Neural crest cell (in vitro differentiated cells): Measurements from ENCODE around the gene GTF3C6. TPM values are rescaled to one million over a fixed set of nuclear protein-coding genes. Genes with fewer than 3 reads are reported as not detected.

Experiments
- DNase-seq: peaks from one replicate; pipeline ENCODE4 v3.0.0; 2021; ENCODE audit warnings: low read depth, mixed read lengths, low spot score
- H3K27ac Mint-ChIP-seq: one replicate; pipeline ENCODE4 v1.8.0; 2021; ENCODE audit warnings: mild to moderate bottlenecking, mixed read lengths; ENCODE audit not compliant: unreplicated experiment
- H3K27me3 Mint-ChIP-seq: 2 replicates; pipeline ENCODE4 v1.8.0; 2021; ENCODE audit warnings: low read depth, mild to moderate bottlenecking, mixed read lengths
- H3K36me3 Mint-ChIP-seq: 2 replicates; pipeline ENCODE4 v1.8.0; 2021; ENCODE audit warnings: low read depth, mild to moderate bottlenecking, mixed read lengths
- H3K4me1 Mint-ChIP-seq: 2 replicates; pipeline ENCODE4 v1.8.0; 2021; ENCODE audit warnings: mixed read lengths
- H3K4me3 Mint-ChIP-seq: one replicate; pipeline ENCODE4 v1.8.0; 2021; ENCODE audit warnings: mild to moderate bottlenecking, mixed read lengths
- H3K9me3 Mint-ChIP-seq: 2 replicates; pipeline ENCODE4 v1.8.0; 2021; ENCODE audit warnings: mixed read lengths
- CTCF ChIP-seq: fragments of 200-600 bp; sonication (generic); conservative IDR thresholded peaks from 2 replicates; pipeline ENCODE4 v1.5.0; 2021; ENCODE audit warnings: antibody characterized with exemption, mild to moderate bottlenecking
- total RNA-seq: library from RNA; stranded (reverse); gene quantifications from 2 replicates; pipeline ENCODE4 v1.2.1, GENCODE V29; 2021

GTF3C6 gene
- total RNA-seq, 1 donor from 2014 or later, result 134 TPM

GRCh38 chr6:110980648-110981047 lies 22.1 kb downstream of the GTF3C6 start:
- TF ChIP-seq CTCF, result no peak
- peaks cover 26% of the 10 kb centered on the region for H3K4me1 Mint-ChIP-seq
- H3K36me3 Mint-ChIP-seq, result peaks cover 36% of the 10 kb centered on the region
- H3K27ac Mint-ChIP-seq, result peak overlapping the region; percentile 78
- DNase-seq, result no peak
- peaks cover 11% of the 10 kb centered on the region for H3K9me3 Mint-ChIP-seq
- no peaks in the 10 kb centered on the region for H3K27me3 Mint-ChIP-seq
- peak overlapping the region; percentile 99 for H3K4me3 Mint-ChIP-seq

GRCh38 chr6:110981202-110981600 lies 22.7 kb downstream of the GTF3C6 start:
- Mint-ChIP-seq H3K9me3 (peaks cover 11% of the 10 kb centered on the region), H3K4me3 (peak overlapping the region; percentile 99), H3K27ac (peak overlapping the region; percentile 100), H3K27me3 (no peaks in the 10 kb centered on the region), H3K4me1 (peaks cover 26% of the 10 kb centered on the region), H3K36me3 (peaks cover 40% of the 10 kb centered on the region)
- TF ChIP-seq CTCF, result no peak
- DNase-seq, result no peak

DNA sequence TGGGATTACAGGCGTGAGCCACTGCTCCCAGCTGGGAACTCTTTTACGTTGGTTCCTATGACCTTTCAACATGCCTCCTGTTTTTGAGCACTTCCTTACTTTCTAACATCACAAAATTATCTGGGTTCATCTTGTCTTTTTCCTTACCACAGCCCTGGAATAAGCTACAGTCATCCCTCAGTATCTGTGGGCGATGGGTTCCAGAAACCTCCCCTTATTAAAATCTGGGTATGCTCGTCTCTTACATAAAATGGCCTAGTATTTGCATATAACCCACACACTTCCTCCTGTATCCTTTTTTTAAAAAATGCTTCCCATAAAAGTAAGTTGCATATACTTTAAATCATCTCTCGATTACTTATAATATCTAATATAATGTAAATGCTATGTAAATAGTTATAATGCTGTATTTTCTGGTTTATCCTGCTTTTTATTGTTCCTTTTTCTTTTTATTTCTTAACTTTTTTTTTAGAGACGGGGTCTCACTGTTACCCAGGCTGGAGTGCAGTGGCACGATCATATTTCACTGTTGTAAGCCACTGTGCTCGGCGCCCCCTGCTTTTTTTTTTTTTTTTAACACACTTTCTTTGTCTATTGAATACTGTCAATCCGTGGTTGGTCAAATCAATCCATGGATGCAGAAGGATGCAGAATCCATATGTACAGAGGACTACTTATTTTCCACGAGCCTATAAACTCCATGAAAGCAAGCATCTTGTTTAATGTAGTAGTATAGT lies 32.5 kb downstream of the GTF3C6 start:
- Mint-ChIP-seq H3K4me1 (peaks cover 4% of the 10 kb centered on the region), H3K27me3 (no peaks in the 10 kb centered on the region), H3K27ac (no peak overlapping the region), H3K4me3 (no peak overlapping the region), H3K36me3 (peaks cover 10% of the 10 kb centered on the region), H3K9me3 (no peaks in the 10 kb centered on the region)
- no peak for DNase-seq
- no peak for TF ChIP-seq CTCF

DNA sequence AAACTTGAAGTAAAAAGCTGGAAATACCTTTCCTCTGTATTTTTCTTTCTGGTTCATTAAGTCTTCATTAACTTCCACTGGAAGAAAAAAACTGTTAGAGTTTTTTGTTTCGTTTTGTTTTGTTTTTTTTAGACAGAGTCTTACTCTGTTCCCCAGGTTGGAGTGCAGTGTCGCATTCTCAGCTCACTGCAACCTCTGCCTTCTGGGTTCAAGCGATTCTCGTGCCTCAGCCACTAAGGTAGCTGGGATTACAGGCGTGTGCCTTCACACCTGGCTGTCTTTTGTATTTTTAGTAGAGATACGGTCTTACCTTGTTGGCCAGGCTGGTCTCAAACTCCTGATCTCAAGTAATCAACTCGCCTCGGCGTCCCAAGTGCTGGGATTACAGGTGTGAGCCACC lies 38.2 kb downstream of the GTF3C6 start:
- no peak overlapping the region for H3K4me3 Mint-ChIP-seq
- peaks cover 1% of the 10 kb centered on the region for H3K36me3 Mint-ChIP-seq
- no peak for DNase-seq
- H3K9me3 Mint-ChIP-seq, result no peaks in the 10 kb centered on the region
- H3K4me1 Mint-ChIP-seq, result no peaks in the 10 kb centered on the region
- H3K27me3 Mint-ChIP-seq, result no peaks in the 10 kb centered on the region
- no peak overlapping the region for H3K27ac Mint-ChIP-seq
- no peak for TF ChIP-seq CTCF

DNA sequence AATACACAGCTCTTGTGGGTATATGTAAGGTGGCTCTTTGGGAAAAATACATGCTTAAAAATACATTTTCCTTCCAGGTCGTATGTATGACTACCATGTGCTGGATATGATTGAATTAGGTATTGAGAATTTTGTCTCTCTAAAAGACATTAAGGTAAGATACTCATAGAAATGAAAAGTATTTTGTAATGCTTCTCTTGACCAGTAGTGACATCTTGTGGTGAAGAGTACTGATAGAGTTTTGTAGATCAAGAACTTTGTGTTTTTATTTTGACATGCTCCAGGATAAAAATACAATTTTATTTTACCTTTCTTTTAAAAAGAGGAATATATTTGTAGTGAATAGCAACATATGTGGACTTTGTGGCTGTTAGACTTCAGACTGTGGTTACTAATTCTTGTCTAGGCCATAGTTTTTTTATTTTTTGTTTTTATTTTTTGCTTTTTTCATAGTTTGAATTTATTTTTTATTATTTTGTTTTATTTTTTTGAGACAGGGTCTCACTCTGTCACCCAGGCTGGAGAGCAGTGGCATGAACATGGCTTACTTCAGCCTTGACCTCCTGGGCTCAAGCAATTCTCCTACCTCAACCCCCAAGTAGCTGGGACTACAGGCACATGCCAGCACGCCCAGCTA lies 41.2 kb downstream of the GTF3C6 start:
- Mint-ChIP-seq H3K9me3 (no peaks in the 10 kb centered on the region), H3K27ac (no peak overlapping the region), H3K36me3 (peaks cover 6% of the 10 kb centered on the region), H3K4me1 (no peaks in the 10 kb centered on the region), H3K27me3 (no peaks in the 10 kb centered on the region), H3K4me3 (no peak overlapping the region)
- DNase-seq, result no peak
- peak; percentile 65 for TF ChIP-seq CTCF
